ENCODE measurements around the gene EFCAB13.
"Not testable (repeated sequence)": the region's sequence is repeated elsewhere in the genome, so short reads cannot be mapped to it uniquely, and the experiment has no call there.

Gene EFCAB13

DNA sequence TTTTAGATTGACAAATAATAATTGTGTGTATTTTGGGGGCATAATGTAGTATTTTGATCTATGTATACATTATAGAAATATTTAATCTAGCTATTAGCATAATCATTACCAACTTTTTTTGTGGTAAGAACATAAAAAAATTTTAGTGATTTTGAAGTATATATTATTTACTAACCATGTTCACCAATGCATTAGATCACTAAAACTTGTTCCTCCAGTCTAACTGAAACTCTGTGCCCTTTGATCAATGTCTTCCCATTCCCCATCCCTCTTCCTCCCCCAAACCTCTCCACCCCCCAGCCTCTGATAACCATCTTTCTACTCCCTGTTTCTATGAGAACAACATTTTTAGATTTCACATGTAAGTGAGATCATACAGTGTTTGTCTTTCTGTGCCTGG lies 8.5 kb downstream of the EFCAB13 start:
- no peak for FAIRE-seq

DNA sequence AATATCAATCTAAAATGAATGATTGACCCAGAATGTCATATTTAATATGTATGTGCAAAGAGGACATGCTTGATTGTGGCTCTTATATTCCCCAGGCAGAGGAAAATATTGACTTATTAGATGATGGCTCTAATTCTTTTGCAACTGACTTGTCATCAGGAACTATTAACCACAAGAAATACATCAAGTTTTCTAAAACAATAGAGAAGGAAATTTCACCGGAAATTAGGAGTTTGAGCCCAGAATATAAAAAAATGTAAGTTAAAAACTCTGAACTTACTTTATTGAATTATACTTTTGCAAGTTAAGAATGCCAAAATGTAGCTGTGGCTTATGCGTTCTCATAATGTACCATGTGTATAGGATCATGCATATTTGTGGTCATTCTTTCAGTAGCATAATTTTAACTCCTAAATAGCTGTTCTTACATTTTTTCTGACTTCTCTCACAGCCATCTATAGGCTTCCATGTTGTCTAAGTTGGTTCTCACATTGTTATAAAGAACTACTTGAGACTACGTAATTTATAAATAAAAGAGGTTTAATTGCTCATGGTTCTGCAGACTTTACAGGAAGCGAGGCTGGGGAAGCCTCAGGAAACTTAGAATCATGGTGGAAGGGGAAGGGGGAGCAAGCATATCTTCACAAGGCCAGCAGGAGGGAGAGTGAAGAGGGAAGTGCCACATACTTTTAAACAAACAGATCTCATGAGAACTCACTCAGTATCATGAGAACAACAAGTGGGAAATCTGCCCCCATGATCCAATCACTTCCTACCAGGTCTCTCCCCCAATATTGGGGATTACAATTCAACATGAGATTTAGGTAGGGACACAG lies 11.6 kb downstream of the EFCAB13 start:
- FAIRE-seq, result no peak

DNA sequence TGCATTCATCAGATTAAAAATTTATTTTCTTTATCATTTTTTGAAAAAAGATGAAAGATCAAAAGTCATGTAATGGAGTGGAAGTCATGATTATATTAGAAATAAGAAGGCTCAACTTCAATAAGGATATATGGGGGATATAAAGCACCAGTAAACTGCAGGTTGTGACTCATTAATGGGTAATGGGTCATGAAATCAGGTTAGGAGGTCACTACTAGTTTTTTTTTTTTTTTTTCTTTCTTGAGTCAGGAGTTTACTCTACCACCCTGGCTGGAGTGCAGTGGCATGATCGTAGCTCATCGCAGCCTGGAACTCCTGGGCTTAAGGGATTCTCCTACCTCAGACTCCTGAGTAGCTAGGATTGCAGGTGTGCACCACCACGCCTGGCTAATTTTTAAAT lies 14.3 kb downstream of the EFCAB13 start:
- FAIRE-seq, result no peak

DNA sequence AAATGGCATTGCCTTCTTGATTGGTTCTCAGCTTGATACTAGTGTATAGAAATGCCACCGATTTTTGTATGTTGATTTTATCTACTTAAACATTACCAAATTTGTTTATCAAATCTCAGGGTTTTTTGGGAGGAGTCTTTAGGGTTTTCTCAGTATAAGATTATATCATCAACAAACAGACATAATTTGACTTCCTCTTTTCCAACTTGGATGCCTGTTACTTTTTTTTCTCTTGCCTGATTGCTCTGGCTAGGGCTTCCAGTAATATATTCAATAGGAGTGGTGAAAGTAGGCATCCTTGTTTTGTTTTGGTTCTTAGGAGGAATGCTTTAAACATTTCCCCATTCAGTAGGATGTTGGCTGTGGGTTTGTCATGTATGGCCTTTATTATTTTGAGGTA lies 29.1 kb downstream of the EFCAB13 start:
- no peak for FAIRE-seq

DNA sequence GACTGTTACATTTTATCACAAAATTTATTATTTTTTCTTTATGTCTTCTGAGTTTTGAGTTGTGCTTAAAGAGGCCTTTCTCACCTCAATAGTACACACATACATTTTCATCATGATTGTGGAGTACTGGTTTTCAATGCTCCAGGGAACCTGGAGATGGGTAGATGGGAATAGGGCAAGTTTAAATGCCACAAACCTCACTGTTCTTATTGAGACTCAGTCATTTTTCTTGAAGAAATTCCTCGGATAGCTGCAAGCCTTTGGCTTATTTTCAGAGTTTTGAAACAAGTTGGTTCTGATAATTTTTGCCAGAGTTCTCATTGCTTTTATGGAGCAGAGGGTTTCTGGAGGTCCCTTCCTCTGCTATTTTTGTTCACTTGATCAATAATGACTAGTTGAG lies 34.9 kb downstream of the EFCAB13 start:
- no peak for FAIRE-seq

DNA sequence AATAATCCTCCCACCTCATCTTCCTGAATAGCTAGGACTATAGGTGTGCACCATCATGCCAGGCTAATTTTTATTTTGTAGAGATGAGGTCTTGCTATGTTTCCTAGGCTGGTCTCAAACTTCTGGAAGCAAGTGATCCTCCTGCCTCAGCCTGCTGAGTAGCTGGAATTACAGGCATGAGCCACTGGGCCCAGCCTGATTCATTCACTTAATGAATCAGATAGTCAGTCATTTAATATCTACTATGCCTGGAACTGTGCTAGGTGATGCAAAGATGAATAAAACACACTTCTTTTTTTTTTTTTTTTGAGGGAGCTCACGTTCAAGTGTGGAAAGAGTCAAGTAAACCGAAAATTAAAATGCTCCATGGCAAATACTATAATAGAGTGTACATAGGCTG lies 39.4 kb downstream of the EFCAB13 start:
- no peak for FAIRE-seq

DNA sequence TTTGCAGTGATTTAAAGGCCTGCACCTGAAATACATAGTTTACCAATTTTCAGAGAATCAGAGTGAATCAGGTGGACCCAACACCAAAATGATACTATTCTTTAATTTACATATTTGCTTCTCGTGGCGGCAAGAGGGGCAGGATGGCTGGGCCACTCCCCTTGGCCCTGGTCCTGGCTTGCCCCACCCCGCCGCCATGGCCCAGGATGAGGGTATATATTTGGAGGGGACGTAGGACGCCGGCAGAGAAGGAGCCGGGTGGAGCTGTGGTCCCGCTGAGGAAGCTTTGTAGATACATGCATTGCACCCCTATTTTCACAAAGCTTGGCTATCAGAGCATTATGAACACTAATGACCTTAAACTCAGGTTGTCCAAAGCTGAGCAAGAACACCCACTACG lies 43.5 kb downstream of the EFCAB13 start:
- no peak for FAIRE-seq

DNA sequence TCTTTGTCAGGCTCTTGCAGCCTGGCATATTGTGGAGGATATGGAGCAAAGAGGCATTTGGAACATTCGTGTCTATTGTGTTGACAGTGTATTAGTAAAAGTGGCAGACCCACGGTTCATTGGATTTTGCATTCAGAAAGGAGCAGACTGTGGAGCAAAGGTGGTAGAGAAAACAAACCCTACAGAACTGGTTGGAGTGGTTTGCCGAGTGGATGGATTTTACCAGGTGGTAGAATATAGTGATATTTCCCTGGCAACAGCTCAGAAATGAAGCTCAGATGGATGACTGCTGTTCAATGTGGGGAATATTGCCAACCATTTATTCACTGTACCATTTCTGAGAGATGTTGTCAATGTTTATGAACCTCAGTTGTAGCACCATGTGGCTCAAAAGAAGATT lies 44.5 kb downstream of the EFCAB13 start:
- FAIRE-seq, result no peak

DNA sequence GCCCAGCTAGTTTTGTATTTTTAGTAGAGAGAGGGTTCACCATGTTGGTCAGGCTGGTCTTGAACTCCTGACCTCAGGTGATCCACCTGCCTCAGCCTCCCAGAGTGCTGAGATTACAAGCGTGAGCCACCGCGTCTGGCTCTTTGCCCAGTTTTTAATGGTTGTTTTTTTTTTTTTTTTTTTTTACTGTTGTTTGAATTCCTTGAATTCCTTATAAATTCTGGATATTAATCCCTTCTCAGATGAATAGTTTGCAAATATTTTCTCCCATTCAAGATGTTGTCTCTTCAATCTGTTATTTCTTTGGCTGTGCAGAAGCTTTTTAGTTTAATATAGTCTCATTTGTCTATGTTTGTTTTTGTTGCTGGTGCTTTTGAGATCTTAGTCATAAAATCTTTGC lies 47.1 kb downstream of the EFCAB13 start:
- FAIRE-seq, result not testable (repeated sequence)

DNA sequence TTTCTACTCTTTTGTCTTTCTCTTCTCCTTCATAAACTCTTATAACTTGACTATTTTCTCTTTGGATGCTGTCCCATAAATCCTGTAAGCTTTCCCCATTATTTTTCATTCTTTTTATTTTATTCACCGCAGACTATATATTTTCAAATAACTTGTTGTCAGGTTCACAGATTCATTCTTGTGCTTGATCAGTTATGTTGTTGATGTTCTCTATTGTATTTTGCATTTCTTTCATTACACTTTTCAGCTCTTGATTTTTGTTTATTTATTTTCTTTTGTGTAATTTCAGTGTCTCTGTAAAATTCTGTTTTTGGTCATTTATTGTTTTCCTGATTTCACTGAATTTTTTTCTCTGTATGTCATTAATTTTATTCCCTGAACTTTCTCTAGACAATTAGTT lies 49.2 kb downstream of the EFCAB13 start:
- no peak for FAIRE-seq

DNA sequence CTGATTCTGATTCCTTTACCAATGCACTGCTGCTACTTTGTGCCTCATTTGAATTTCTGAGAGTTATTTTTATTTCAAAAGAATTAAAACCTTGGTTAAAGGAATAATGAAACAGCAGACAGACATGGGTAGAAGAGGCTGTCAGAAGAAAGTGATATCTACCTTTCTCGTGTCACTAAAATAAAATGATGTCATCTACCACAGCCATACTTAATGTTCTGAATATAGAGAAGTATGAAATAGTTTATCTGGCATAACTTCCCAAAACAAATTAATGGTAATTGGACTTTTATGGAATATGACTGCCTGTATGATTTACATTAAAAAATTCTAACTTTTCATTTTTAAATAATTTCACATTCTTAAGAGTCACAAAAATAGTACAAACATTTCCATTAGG lies 52.5 kb downstream of the EFCAB13 start:
- FAIRE-seq, result no peak

DNA sequence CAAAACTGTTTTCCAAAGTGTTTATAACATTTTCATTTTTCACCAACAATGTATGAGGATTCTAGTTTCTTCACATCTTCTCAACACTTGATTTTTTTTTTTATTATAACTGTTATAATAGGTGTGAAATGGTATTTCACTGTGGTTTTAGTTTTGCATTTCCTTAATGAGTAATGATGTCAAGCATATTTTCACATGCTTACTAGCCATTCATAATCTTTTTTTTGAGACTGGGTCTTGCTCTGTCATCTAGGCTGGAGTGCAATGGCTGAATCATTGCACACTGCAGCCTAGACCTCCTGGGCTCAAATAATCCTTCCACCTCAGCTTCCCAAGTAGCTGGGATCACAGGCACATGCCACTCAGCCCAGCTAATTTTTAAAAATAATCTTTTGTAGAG lies 65.1 kb downstream of the EFCAB13 start:
- FAIRE-seq, result no peak

DNA sequence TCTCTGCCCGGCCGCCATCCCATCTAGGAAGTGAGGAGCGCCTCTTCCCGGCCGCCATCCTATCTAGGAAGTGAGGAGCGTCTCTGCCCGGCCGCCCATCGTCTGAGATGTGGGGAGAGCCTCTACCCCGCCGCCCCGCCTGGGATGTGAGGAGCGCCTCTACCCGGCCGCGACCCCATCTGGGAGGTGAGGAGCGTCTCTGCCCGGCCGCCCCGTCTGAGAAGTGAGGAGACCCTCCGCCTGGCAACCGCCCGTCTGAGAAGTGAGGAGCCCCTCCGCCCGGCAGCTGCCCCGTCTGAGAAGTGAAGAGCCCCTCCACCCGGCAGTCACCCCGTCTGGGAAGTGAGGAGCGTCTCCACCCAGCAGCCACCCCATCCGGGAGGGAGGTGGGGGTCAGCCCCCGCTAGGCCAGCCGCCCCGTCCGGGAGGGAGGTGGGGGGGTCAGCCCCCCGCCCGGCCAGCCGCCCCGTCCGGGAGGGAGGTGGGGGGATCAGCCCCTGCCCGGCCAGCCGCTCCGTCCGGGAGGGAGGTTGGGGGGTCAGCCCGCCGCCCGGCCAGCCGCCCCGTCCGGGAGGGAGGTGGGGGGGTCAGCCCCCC lies 73.9 kb downstream of the EFCAB13 start:
- FAIRE-seq, result not testable (repeated sequence)

DNA sequence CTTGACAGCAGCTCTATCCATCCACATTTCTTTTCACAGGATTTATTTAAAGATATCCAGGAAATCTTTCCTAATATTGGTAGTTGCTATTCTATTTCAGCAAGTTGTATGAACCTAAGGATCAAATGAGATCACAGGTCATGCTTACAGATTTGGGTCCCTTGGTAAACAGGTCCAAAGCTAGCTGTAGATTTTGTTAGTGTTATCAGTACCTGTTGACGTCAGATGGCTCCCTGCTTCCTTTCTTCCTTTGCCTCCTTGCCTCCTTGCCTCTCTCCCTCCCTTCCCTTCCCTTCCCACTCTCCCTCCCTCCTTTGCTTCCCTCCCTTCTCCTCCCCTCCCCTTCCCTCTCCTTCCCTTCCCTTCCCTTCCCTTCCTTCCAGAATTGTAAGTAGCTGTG lies 76.6 kb downstream of the EFCAB13 start:
- FAIRE-seq, result no peak

DNA sequence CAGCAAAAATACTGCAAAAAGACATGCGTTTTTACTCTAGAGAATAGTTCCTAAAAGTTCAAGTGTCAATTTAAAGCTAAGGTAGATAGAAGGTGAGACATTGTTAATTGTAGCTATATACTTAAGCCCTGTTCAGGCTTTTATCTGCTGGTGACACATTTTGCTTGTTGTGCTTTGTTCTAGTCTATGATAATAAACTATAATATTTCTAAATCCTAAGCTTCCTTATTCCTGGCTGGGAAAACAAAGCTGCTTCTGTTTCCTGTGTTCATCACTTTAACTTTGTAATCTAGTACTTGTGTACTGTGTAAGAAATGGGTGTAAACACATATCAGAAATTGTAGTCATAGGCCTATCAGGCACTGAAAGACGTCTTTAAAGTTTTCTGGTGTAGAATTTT lies 77.3 kb downstream of the EFCAB13 start:
- FAIRE-seq, result no peak

DNA sequence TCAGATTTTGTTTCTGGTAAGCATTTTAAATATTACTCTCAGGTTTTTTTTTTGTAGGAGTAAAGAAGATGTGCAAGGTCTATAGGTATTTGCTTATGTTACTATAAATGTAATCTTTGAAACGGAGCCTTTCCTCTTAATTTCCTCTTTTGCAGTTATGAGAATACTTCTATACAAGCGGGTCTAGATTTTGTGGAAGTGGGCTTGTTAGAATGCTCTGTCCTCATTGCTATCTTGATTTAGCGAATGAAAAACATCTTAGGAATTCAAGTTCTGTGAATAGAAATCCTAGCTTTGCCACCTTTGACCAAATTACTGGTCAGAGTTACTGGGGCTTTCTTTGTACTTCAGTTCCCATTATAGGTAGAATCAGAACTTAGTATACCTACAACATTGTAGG lies 80.3 kb downstream of the EFCAB13 start:
- no peak for FAIRE-seq

DNA sequence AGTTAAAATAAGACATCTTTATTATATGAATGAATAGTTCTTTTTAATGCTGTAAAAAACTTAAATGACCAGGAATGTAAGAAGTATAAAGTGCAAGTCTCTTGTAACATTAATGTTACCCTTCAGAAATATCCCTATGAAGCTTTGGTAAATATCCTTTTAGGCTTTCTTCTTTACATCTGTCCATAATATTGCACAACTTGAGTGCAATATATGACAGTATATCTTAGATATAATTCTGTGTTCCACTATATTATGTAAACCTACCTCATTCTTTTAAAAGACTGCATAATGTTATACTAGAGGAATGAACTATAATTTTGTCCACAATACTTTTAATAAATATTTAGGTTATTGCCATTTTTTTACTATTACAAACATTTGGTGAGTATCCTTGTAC lies 81.1 kb downstream of the EFCAB13 start:
- no peak for FAIRE-seq

DNA sequence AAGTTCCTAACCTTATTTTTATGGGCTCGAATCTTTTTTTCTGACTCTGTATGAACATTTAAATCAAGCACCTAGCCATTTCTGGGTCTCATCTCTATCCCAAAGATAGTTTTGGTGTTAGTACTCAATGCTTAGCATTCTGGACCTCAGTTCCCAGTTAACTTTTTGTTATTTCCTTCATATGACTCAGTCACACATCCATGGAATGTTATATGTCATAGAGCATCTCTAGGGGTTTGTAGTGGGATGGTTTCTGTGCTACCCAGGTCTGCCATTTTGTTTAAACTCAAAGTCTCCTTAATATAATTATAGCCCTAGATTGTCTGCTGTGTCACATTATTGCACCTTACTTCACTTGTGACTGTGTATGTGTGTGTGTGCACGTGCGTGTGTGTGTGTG lies 90.1 kb downstream of the EFCAB13 start:
- FAIRE-seq, result no peak

DNA sequence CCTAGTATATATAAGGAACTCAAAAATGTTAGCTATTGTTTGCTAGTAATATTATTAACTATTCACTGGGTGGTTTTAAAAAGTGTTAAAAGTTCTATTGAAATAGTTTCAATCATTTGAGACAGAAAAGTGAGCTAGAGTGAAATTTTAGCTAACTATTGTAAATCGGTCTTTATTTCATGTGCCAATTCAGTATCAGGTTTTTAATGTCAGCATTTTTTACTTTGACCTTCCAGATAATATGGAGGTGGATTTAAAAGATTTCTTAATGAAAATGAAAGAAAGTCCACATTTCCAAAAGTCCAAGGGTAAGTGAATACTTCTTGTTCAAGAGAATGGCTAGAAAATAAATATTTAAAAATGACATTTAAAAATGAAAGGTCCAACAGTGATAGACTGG lies 90.9 kb downstream of the EFCAB13 start:
- FAIRE-seq, result no peak

DNA sequence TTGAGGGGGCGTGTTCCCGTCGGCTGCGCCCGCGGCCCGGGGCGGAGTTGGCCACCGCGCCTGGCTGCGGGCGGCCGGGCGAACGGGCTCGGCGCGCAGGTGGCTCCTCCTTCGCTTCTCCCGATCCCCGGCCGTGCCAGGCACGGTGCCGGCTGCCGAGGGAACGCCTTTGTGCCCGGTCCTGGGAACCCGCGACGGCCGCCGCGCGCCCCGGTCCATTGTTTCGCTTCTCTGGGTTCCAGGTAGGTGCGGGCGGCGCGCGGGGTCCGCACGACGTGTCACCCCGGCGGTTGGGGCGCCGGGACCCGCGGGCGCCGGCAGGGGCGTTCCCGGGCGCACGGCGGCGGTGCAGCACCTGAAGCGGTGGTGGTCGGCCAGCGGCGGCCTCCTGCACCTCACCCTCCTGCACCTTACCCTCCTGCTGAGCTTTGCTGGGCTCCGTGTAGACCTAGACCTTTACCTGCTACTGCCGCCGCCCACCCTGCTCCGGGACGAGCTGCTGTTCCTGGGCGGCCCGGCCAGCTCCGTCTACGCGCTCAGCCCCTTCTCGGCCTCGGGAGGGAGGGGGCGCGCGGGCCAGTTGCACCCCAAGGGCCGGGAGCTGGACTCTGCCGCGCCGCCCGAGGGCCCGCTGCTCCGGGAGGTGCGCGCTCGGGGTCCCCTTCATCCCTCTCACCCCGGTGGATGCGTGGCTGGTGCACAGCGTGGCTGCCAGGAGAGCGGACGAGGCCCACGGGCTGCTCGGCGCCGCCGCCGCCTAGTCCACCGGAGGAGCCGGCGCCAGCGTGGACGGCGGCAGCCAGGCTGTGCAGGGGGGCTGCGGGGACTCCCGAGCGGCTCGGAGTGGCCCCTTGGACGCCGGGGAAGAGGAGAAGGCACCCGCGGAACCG lies 99.9 kb downstream of the EFCAB13 start:
- FAIRE-seq, result no peak

DNA sequence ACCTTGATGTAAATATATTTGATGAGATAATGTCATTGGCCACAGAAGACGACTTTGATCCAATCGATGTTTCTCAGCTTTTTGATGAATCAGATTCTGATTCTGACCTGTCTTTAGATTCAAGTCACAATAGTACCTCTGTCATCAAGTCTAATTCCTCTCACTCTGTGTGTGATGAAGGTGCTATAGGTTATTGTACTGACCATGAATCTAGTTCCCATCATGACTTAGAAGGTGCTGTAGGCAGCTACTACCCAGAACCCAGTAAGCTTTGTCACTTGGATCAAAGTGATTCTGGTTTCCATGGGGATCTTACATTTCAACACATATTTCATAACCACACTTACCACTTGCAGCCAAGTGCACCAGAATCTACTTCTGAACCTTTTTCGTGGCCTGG lies 101.5 kb downstream of the EFCAB13 start:
- FAIRE-seq, result not testable (repeated sequence)

DNA sequence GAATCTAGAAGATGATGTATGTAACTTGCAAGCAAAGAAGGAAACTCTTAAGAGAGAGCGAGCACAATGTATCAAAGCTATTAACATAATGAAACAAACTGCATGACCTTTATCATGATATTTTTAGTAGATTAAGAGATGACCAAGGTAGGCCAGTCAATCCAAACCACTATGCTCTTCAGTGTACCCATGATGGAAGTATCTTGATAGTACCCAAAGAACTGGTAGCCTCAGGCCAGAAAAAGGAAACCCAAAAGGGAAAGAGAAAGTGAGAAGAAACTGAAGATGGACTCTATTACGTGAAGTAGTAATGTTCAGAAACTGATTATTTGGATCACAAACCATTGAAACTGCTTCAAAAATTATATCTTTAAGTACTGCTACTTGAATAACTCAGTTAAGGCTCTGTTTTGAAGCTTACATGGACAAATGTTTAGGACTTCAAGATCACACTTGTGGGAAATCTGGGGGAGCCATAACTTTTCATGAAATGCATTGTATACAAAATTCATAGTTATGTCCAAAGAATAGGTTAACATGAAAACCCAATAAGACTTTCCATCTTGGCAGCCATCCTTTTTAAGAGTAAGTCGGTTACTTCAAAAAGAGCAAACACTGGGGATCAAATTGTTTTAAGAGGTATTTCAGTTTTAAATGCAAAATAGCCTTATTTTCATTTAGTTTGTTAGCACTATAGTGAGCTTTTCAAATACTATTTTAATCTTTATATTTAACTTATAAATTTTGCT lies 102.3 kb downstream of the EFCAB13 start:
- peak; percentile 73 for FAIRE-seq

DNA sequence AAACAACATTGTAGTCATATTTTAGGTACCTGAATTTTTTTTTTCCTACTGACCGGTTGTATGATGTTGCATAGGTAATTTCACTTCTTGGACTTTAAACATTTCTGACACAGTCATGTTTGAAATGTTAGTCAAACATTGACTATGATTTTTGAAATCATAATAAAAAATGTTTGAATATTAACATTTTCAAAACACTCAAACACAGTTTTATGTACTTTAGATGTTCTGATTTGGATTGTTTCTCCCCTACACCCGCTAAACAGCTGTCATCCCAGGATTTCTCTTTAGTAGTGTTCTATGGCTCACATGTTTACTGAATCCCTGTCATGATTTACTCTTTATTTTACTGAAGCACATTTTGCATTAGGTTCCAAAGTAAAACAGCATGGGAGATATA lies 104.2 kb downstream of the EFCAB13 start:
- FAIRE-seq, result no peak

All from TTC549 (cell line).